Activated CD4-positive, alpha-beta T cell treated with anti-CD3 and anti-CD28 coated beads, Interleukin-2, amount 10 ng/mL, durations not matched to agents 24 days and 14 days (primary cell): ENCODE data around the gene MGLL. TPM values are rescaled to one million over a fixed set of nuclear protein-coding genes. Genes with fewer than 3 reads are reported as not detected.
"Not testable (repeated sequence)": the region's sequence is repeated elsewhere in the genome, so short reads cannot be mapped to it uniquely, and the experiment has no call there.

ENCODE experiments used
- DNase-seq: peaks from one replicate; pipeline ENCODE4 v3.0.0; 2022
- H3K27ac Mint-ChIP-seq: one replicate; pipeline ENCODE4 v1.8.0; 2022; ENCODE audit warnings: mild to moderate bottlenecking, mixed read lengths
- H3K27me3 Mint-ChIP-seq: one replicate; pipeline ENCODE4 v1.8.0; 2022; ENCODE audit warnings: mixed read lengths
- H3K36me3 Mint-ChIP-seq: one replicate; pipeline ENCODE4 v1.8.0; 2022; ENCODE audit warnings: low read depth, mild to moderate bottlenecking, mixed read lengths
- H3K4me1 Mint-ChIP-seq: one replicate; pipeline ENCODE4 v1.8.0; 2021; ENCODE audit warnings: mixed read lengths
- H3K4me3 Mint-ChIP-seq: one replicate; pipeline ENCODE4 v1.8.0; 2022; ENCODE audit warnings: mild to moderate bottlenecking, moderate library complexity, mixed read lengths
- H3K9me3 Mint-ChIP-seq: one replicate; pipeline ENCODE4 v1.8.0; 2021; ENCODE audit warnings: mixed read lengths
- intact Hi-C: fragments of 100-400 bp; cut with micrococcal nuclease; formaldehyde crosslinking; loops from one replicate; pipeline ENCODE4 v1.15.1; 2023
- total RNA-seq: library from RNA; stranded (reverse); gene quantifications from 2 replicates; pipeline ENCODE4 v1.2.3, GENCODE V29; 2022

The MGLL gene
- total RNA-seq, 1 donor from 2014 or later = 2.3 TPM

DNA sequence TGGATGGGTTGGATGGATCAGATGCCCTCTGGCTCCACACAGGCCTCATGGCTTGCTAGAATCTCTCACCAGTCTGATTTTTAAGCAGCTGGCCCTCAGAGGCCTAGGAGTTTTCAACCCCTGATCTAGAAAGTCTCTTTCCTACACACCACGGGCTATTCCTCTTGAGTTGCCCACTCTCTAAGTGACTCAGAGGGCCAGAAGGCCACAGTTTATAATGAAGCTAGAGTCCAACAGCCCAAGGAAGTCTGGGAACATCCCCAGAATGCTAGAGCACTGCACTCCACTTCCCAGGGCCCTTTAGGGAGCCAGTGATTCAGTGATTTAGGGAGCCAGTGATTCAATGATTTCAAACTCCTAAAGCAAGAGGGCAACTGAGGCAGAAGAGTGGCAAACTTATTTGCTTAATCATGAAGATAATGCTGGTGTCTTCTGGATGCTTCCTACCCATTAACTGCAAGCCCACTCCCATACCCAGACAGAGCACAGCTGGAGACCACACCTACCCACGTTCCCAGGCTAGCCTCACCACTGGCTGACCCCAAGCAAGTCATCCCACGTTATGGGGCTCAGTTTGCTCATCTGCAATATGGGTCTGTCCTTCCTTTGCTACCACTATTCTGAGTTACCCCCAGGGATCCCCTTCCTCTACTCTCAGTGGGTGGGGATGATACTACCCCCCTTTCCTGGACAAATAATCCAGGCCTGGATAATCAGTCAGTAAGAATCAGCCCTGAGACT lies 112.8 kb downstream of the MGLL start:
- H3K27me3 Mint-ChIP-seq = no peaks in the 10 kb centered on the region
- intact Hi-C loops = no loop called here
- H3K4me3 Mint-ChIP-seq = no peak overlapping the region
- DNase-seq = no peak
- no peaks in the 10 kb centered on the region for H3K4me1 Mint-ChIP-seq
- H3K36me3 Mint-ChIP-seq = no peaks in the 10 kb centered on the region
- no peaks in the 10 kb centered on the region for H3K9me3 Mint-ChIP-seq
- H3K27ac Mint-ChIP-seq = no peak overlapping the region

GRCh38 chr3:127708837-127709236 lies 113.5 kb downstream of the MGLL start:
- intact Hi-C loops = no loop called here

GRCh38 chr3:127707851-127708411 lies 114.4 kb downstream of the MGLL start:
- H3K4me1 Mint-ChIP-seq = no peaks in the 10 kb centered on the region
- H3K27ac Mint-ChIP-seq = no peak overlapping the region
- DNase-seq = no peak
- intact Hi-C loops = no loop called here
- H3K27me3 Mint-ChIP-seq = peaks cover 5% of the 10 kb centered on the region
- H3K36me3 Mint-ChIP-seq = no peaks in the 10 kb centered on the region
- H3K9me3 Mint-ChIP-seq = no peaks in the 10 kb centered on the region
- no peak overlapping the region for H3K4me3 Mint-ChIP-seq

More at GRCh38 chr3:127708837-127709236, 113.5 kb downstream of the MGLL start:
- peaks cover under 1% of the 10 kb centered on the region for H3K27me3 Mint-ChIP-seq
- H3K4me3 Mint-ChIP-seq = no peak overlapping the region
- no peaks in the 10 kb centered on the region for H3K9me3 Mint-ChIP-seq
- no peak for DNase-seq
- no peaks in the 10 kb centered on the region for H3K4me1 Mint-ChIP-seq
- no peaks in the 10 kb centered on the region for H3K36me3 Mint-ChIP-seq
- H3K27ac Mint-ChIP-seq = no peak overlapping the region

DNA sequence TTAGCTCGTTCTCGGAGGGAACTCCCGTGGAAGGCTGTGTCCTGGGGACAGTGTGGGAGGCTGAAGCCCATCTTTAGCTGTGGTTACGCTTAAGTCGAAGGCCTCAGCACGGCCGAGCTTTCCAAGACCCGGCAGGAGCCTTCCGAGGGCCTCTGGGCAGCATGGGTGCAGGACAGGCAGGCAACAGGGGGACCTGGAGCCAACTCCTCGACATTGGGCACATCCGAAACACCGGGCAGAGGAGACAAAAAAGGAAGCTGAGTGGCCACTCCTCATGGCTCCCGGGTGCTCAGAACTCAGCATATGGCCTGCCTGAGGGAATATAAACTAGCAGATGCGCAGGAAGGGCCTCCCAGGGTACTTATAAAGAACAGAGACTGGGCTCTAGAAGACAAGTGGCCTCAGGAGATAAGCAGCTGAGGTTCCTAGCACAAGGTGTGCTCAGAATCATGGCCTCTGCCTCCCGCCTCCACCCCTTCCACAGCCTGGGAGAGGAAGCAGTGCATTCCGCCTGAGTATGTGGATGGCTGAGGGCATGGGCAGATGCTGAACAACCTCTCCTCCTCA lies 115.4 kb downstream of the MGLL start:
- H3K36me3 Mint-ChIP-seq = no peaks in the 10 kb centered on the region

GRCh38 chr3:127706312-127706711 lies 116.0 kb downstream of the MGLL start:
- DNase-seq = no peak
- Mint-ChIP-seq H3K27ac (no peak overlapping the region), H3K36me3 (no peaks in the 10 kb centered on the region), H3K9me3 (no peaks in the 10 kb centered on the region), H3K4me1 (no peaks in the 10 kb centered on the region), H3K4me3 (no peak overlapping the region), H3K27me3 (peaks cover 5% of the 10 kb centered on the region)
- intact Hi-C loops = no loop called here

More for the DNA sequence above, 115.4 kb downstream of the MGLL start:
- H3K4me1 Mint-ChIP-seq = no peaks in the 10 kb centered on the region
- H3K4me3 Mint-ChIP-seq = no peak overlapping the region
- peaks cover 5% of the 10 kb centered on the region for H3K27me3 Mint-ChIP-seq
- no peaks in the 10 kb centered on the region for H3K9me3 Mint-ChIP-seq
- no peak overlapping the region for H3K27ac Mint-ChIP-seq
- no peak for DNase-seq
- intact Hi-C loops = no loop called here

- intact Hi-C loops, DNase-seq, H3K4me1 Mint-ChIP-seq, H3K36me3 Mint-ChIP-seq, H3K4me3 Mint-ChIP-seq, H3K27me3 Mint-ChIP-seq, H3K9me3 Mint-ChIP-seq, H3K27ac Mint-ChIP-seq: not testable (repeated sequence)
These were observed 117.5 kb downstream of the MGLL start for GRCh38 chr3:127704840-127705239.

- no peak for DNase-seq
- intact Hi-C loops = no loop called here
- H3K36me3 Mint-ChIP-seq = no peaks in the 10 kb centered on the region
- no peak overlapping the region for H3K4me3 Mint-ChIP-seq
- H3K27me3 Mint-ChIP-seq = peaks cover 5% of the 10 kb centered on the region
- no peak overlapping the region for H3K27ac Mint-ChIP-seq
- peaks cover 3% of the 10 kb centered on the region for H3K4me1 Mint-ChIP-seq
- no peaks in the 10 kb centered on the region for H3K9me3 Mint-ChIP-seq
These were observed 120.2 kb downstream of the MGLL start for GRCh38 chr3:127702151-127702578.

GRCh38 chr3:127701280-127701911 lies 120.9 kb downstream of the MGLL start:
- H3K27me3 Mint-ChIP-seq = peaks cover 5% of the 10 kb centered on the region
- H3K4me1 Mint-ChIP-seq = peaks cover 3% of the 10 kb centered on the region
- intact Hi-C loops = no loop called here
- H3K27ac Mint-ChIP-seq = no peak overlapping the region
- H3K9me3 Mint-ChIP-seq = no peaks in the 10 kb centered on the region
- no peak overlapping the region for H3K4me3 Mint-ChIP-seq
- no peak for DNase-seq
- no peaks in the 10 kb centered on the region for H3K36me3 Mint-ChIP-seq

- DNase-seq = no peak
- H3K27me3 Mint-ChIP-seq = peaks cover 5% of the 10 kb centered on the region
- H3K9me3 Mint-ChIP-seq = no peaks in the 10 kb centered on the region
- peaks cover 3% of the 10 kb centered on the region for H3K4me1 Mint-ChIP-seq
- H3K27ac Mint-ChIP-seq = no peak overlapping the region
- no peak overlapping the region for H3K4me3 Mint-ChIP-seq
- H3K36me3 Mint-ChIP-seq = no peaks in the 10 kb centered on the region
- intact Hi-C loops = no loop called here
These were observed 121.9 kb downstream of the MGLL start for GRCh38 chr3:127700406-127700805.

GRCh38 chr3:127699416-127700300 lies 122.7 kb downstream of the MGLL start:
- peaks cover 3% of the 10 kb centered on the region for H3K4me1 Mint-ChIP-seq
- no peak overlapping the region for H3K27ac Mint-ChIP-seq
- H3K27me3 Mint-ChIP-seq = peaks cover 5% of the 10 kb centered on the region
- H3K36me3 Mint-ChIP-seq = no peaks in the 10 kb centered on the region
- H3K4me3 Mint-ChIP-seq = no peak overlapping the region
- DNase-seq = no peak
- intact Hi-C loops = loop anchor here (5.0 kb wide), 1 partner anchor 133 kb away; no protein-coding TSS in a partner anchor
- H3K9me3 Mint-ChIP-seq = no peaks in the 10 kb centered on the region

DNA sequence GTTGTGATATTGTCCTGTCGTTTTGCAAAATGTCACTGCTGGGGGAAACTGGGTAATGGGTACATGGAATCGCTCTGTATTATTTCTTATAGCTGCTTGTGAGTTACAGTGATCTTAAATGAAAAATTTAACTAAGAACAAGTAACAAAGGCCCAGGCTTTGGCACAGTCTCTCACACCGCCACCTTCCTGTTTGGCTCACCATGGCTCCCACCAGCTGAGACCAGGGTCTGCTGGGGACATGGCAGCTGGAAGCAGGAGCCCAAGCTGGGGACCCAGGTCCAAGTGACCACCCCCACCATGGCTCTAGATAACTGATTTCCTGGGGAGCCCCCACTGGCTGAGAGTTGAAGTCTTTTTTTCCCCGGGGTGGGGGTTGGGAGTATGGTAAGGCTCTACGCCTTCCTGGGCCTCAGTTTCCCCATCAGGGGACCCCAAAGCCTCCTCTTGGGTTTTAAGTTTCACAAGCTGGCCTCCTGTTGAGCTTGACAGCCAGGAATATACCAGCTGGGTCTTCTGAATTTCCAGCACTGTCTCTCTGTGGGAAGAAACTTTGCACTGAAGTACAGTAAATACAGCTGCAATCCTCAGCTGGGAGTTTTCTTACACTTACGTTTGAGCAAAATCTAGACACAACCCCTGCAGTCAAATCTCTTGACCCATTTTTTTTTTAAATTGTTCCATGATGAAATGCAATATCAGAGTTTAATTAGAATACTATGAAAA lies 123.5 kb downstream of the MGLL start:
- Mint-ChIP-seq H3K27ac (no peak overlapping the region), H3K27me3 (peaks cover 5% of the 10 kb centered on the region), H3K36me3 (no peaks in the 10 kb centered on the region), H3K4me3 (no peak overlapping the region), H3K9me3 (no peaks in the 10 kb centered on the region), H3K4me1 (peaks cover 3% of the 10 kb centered on the region)
- intact Hi-C loops = loop anchor here (5.0 kb wide), 1 partner anchor 133 kb away; no protein-coding TSS in a partner anchor
- no peak for DNase-seq

DNA sequence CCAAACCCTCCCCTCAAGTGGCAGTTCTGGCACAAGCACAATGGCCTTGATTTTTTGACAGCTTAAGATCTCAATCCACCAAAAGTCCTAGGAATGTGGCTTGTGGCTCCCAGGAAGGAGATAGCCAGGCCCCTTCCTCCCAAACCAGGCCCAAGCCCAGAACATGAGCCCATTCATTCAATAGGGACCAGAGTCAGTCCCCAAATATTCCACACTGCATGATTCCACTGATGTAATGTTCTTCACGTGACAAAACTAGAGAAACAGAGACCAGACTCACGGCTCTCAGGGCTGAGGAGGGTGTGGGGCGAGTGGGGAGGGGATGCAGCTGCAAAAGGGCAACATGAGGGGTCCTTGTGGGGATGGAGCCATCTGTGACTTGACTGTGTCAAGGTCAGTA lies 124.0 kb downstream of the MGLL start:
- no peak for DNase-seq
- Mint-ChIP-seq H3K27ac (no peak overlapping the region), H3K4me1 (peaks cover 3% of the 10 kb centered on the region), H3K9me3 (no peaks in the 10 kb centered on the region), H3K27me3 (no peaks in the 10 kb centered on the region), H3K4me3 (no peak overlapping the region), H3K36me3 (no peaks in the 10 kb centered on the region)
- intact Hi-C loops = loop anchor here (5.0 kb wide), 1 partner anchor 134 kb away; no protein-coding TSS in a partner anchor
